Central memory CD4-positive, alpha-beta T cell (primary cell): ENCODE results near the gene HLA-F.

Experiments
- DNase-seq: peaks from one replicate; pipeline ENCODE4 v3.0.0; 2022

HLA-F gene

GRCh38 chr6:29744621-29745020 lies 21.4 kb downstream of the HLA-F start:
- no peak for DNase-seq

GRCh38 chr6:29745386-29745785 lies 22.2 kb downstream of the HLA-F start:
- DNase-seq = no peak

- DNase-seq = no peak
Measured at GRCh38 chr6:29745855-29746449, 22.7 kb downstream of the HLA-F start.

GRCh38 chr6:29746846-29747687 lies 23.8 kb downstream of the HLA-F start:
- no peak for DNase-seq

- no peak for DNase-seq
Measured at GRCh38 chr6:29747688-29748250, 24.5 kb downstream of the HLA-F start.

- DNase-seq = peak; percentile 74
Measured at GRCh38 chr6:29748391-29749307, 25.4 kb downstream of the HLA-F start.

- no peak for DNase-seq
Measured at GRCh38 chr6:29749308-29749662, 26.1 kb downstream of the HLA-F start.

- no peak for DNase-seq
Measured at GRCh38 chr6:29749668-29750067, 26.4 kb downstream of the HLA-F start.

GRCh38 chr6:29750709-29751108 lies 27.5 kb downstream of the HLA-F start:
- no peak for DNase-seq

GRCh38 chr6:29751480-29751879 lies 28.2 kb downstream of the HLA-F start:
- no peak for DNase-seq

GRCh38 chr6:29752451-29753308 lies 29.4 kb downstream of the HLA-F start:
- peak; percentile 78 for DNase-seq

- no peak for DNase-seq
Measured at GRCh38 chr6:29753309-29753644, 30.0 kb downstream of the HLA-F start.

- no peak for DNase-seq
Measured at GRCh38 chr6:29755295-29755871, 32.1 kb downstream of the HLA-F start.

- DNase-seq = no peak
Measured at GRCh38 chr6:29757282-29757681, 34.0 kb downstream of the HLA-F start.

GRCh38 chr6:29757701-29758293 lies 34.6 kb downstream of the HLA-F start:
- DNase-seq = no peak

- no peak for DNase-seq
Measured at GRCh38 chr6:29758761-29759160, 35.5 kb downstream of the HLA-F start.

- no peak for DNase-seq
Measured at GRCh38 chr6:29759457-29759856, 36.2 kb downstream of the HLA-F start.

GRCh38 chr6:29760328-29760727 lies 37.1 kb downstream of the HLA-F start:
- no peak for DNase-seq

GRCh38 chr6:29762051-29762450 lies 38.8 kb downstream of the HLA-F start:
- no peak for DNase-seq

GRCh38 chr6:29762781-29763214 lies 39.6 kb downstream of the HLA-F start:
- no peak for DNase-seq
